ENCODE measurements around the gene LPCAT2. TPM values are rescaled to one million over a fixed set of nuclear protein-coding genes. Genes with fewer than 3 reads are reported as not detected.

Gene LPCAT2
- total RNA-seq, 4 donors from 2014 or later, result 8.0 to 27.1 (median 18.0) TPM

- no peak overlapping the region for H3K27ac ChIP-seq
Measured at GRCh38 chr16:55621771-55622170, 112.9 kb downstream of the LPCAT2 start.

DNA sequence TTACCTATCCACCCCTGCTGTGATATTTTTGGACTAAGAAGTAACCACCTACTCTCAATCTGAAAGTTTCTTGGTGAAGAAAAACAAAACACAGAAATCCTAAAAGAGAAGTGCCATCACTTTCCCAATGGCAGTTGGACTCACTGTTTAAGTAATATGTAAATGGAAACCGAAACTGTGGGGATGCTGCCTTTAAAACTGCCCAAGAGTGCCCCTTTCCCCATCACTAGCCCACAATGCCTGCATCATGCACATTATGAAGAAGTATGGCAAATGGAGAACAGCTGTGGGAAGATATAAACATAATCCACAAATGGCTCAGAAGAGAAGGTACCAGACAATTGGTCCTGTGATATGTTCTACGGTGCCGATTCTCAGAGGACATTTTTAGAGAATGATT lies 113.4 kb downstream of the LPCAT2 start:
- no peak overlapping the region for H3K27ac ChIP-seq
- no peaks in the 10 kb centered on the region for H3K9me3 ChIP-seq
- no peaks in the 10 kb centered on the region for H3K27me3 ChIP-seq
- no peaks in the 10 kb centered on the region for H3K4me1 ChIP-seq
- 71 to 97% methylated on average over 3 of the region's 3 CpGs for WGBS, 2 donors (ENCODE audit: low coverage in 1 of 2)
- no peaks in the 10 kb centered on the region for H3K36me3 ChIP-seq
- no peak overlapping the region for H3K4me3 ChIP-seq
- ATAC-seq, result no peak
- TF ChIP-seq POLR2AphosphoS5 (IDR thresholded peaks at IDR 0.05) (no peak), EP300 (IDR thresholded peaks at IDR 0.05) (no peak), POLR2A (IDR thresholded peaks at IDR 0.05) (no peak)
- TF ChIP-seq, protein P1, sequence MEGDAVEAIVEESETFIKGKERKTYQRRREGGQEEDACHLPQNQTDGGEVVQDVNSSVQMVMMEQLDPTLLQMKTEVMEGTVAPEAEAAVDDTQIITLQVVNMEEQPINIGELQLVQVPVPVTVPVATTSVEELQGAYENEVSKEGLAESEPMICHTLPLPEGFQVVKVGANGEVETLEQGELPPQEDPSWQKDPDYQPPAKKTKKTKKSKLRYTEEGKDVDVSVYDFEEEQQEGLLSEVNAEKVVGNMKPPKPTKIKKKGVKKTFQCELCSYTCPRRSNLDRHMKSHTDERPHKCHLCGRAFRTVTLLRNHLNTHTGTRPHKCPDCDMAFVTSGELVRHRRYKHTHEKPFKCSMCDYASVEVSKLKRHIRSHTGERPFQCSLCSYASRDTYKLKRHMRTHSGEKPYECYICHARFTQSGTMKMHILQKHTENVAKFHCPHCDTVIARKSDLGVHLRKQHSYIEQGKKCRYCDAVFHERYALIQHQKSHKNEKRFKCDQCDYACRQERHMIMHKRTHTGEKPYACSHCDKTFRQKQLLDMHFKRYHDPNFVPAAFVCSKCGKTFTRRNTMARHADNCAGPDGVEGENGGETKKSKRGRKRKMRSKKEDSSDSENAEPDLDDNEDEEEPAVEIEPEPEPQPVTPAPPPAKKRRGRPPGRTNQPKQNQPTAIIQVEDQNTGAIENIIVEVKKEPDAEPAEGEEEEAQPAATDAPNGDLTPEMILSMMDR (IDR thresholded peaks at IDR 0.05), result no peak

More at GRCh38 chr16:55621771-55622170, 112.9 kb downstream of the LPCAT2 start:
- H3K27me3 ChIP-seq, result no peaks in the 10 kb centered on the region
- no peak overlapping the region for H3K4me3 ChIP-seq
- ATAC-seq, result no peak
- H3K36me3 ChIP-seq, result no peaks in the 10 kb centered on the region
- no peaks in the 10 kb centered on the region for H3K9me3 ChIP-seq
- TF ChIP-seq POLR2A (IDR thresholded peaks at IDR 0.05) (no peak), EP300 (IDR thresholded peaks at IDR 0.05) (no peak), POLR2AphosphoS5 (IDR thresholded peaks at IDR 0.05) (no peak)
- TF ChIP-seq, protein P1 (IDR thresholded peaks at IDR 0.05), result no peak
- H3K4me1 ChIP-seq, result no peaks in the 10 kb centered on the region

GRCh38 chr16:55622930-55623561 lies 114.2 kb downstream of the LPCAT2 start:
- Histone ChIP-seq H3K9me3 (no peaks in the 10 kb centered on the region), H3K4me1 (no peaks in the 10 kb centered on the region), H3K27ac (no peak overlapping the region), H3K27me3 (no peaks in the 10 kb centered on the region), H3K36me3 (no peaks in the 10 kb centered on the region), H3K4me3 (no peak overlapping the region)
- no peak for ATAC-seq
- 10 to 62% methylated on average over 2 to 4 of the region's 8 CpGs for WGBS, 2 donors (ENCODE audit: low coverage in 1 of 2)
- TF ChIP-seq, protein P1 (IDR thresholded peaks at IDR 0.05), result no peak
- TF ChIP-seq POLR2A (IDR thresholded peaks at IDR 0.05) (no peak), POLR2AphosphoS5 (IDR thresholded peaks at IDR 0.05) (no peak), EP300 (IDR thresholded peaks at IDR 0.05) (no peak)

- ATAC-seq, result no peak
- WGBS, 2 donors (ENCODE audit: low coverage in 1 of 2), result 69 to 97% methylated on average over 2 of the region's 2 CpGs
Measured at GRCh38 chr16:55623640-55624039, 114.8 kb downstream of the LPCAT2 start.

GRCh38 chr16:55624696-55625095 lies 115.8 kb downstream of the LPCAT2 start:
- 100% methylated on average over 1 of the region's 5 CpGs; no CpG with 5 or more reads in 1 of the 2 donors for WGBS, 2 donors (ENCODE audit: low coverage in 1 of 2)
- Histone ChIP-seq H3K36me3 (no peaks in the 10 kb centered on the region), H3K4me3 (no peak overlapping the region), H3K27ac (no peak overlapping the region), H3K4me1 (no peaks in the 10 kb centered on the region), H3K27me3 (no peaks in the 10 kb centered on the region), H3K9me3 (no peaks in the 10 kb centered on the region)
- TF ChIP-seq, protein P1 (IDR thresholded peaks at IDR 0.05), result no peak
- TF ChIP-seq EP300 (IDR thresholded peaks at IDR 0.05), result no peak
- no peak for TF ChIP-seq POLR2A (IDR thresholded peaks at IDR 0.05)
- no peak for TF ChIP-seq POLR2AphosphoS5 (IDR thresholded peaks at IDR 0.05)
- no peak for ATAC-seq

More at GRCh38 chr16:55623640-55624039, 114.8 kb downstream of the LPCAT2 start:
- TF ChIP-seq EP300 (IDR thresholded peaks at IDR 0.05), result no peak
- no peak for TF ChIP-seq POLR2A (IDR thresholded peaks at IDR 0.05)
- no peak for TF ChIP-seq POLR2AphosphoS5 (IDR thresholded peaks at IDR 0.05)
- TF ChIP-seq, protein P1 (IDR thresholded peaks at IDR 0.05), result no peak
- H3K9me3 ChIP-seq, result no peaks in the 10 kb centered on the region
- H3K27ac ChIP-seq, result no peak overlapping the region
- H3K4me1 ChIP-seq, result no peaks in the 10 kb centered on the region
- no peaks in the 10 kb centered on the region for H3K36me3 ChIP-seq
- H3K4me3 ChIP-seq, result no peak overlapping the region
- no peaks in the 10 kb centered on the region for H3K27me3 ChIP-seq

All from gastroesophageal sphincter (tissue), 4 donors.